GM13977 (cell line): ENCODE data around the gene AOC3.

ENCODE experiments used
- DNase-seq: peaks from one replicate; pipeline ENCODE4 v3.0.0; 2012; ENCODE audit warnings: low spot score
- CTCF ChIP-seq: IDR thresholded peaks from 2 replicates; pipeline ENCODE4 v1.5.1; 2012; ENCODE audit warnings: mild to moderate bottlenecking, control low read depth; ENCODE audit not compliant: insufficient read depth; ENCODE audit errors: extremely low read depth, missing control alignments
- in situ Hi-C: fragments of 300-500 bp; cut with MboI; formaldehyde crosslinking; loops from one replicate; pipeline ENCODE4 v1.12.0; 2022; ENCODE audit warnings: low sequenced_read_pairs, low pct_unique_long_range_greater_than_20kb, mixed read lengths, inconsistent platforms; ENCODE audit not compliant: unreplicated experiment

Gene AOC3

GRCh38 chr17:42844761-42845555 lies 6.0 kb upstream of the AOC3 start:
- no peak for DNase-seq
- in situ Hi-C loops = no loop called here
- TF ChIP-seq CTCF = no peak

GRCh38 chr17:42845556-42845917 lies 5.5 kb upstream of the AOC3 start:
- no peak for DNase-seq
- in situ Hi-C loops = no loop called here
- TF ChIP-seq CTCF = no peak

- DNase-seq = peak; percentile 37
- in situ Hi-C loops = no loop called here
- no peak for TF ChIP-seq CTCF
Observed at GRCh38 chr17:42845918-42846593, 4.9 kb upstream of the AOC3 start.

- in situ Hi-C loops = no loop called here
- TF ChIP-seq CTCF = no peak
Observed at GRCh38 chr17:42846594-42847280, 4.3 kb upstream of the AOC3 start.

GRCh38 chr17:42848093-42848492 lies 2.9 kb upstream of the AOC3 start:
- DNase-seq = no peak
- in situ Hi-C loops = no loop called here
- TF ChIP-seq CTCF = no peak

More at GRCh38 chr17:42846594-42847280, 4.3 kb upstream of the AOC3 start:
- DNase-seq = no peak

- DNase-seq = no peak
- in situ Hi-C loops = no loop called here
- no peak for TF ChIP-seq CTCF
Observed at GRCh38 chr17:42849031-42849430, 2.0 kb upstream of the AOC3 start.
